Adrenal gland (tissue), 12 donors: ENCODE results near the gene KCNJ16. TPM values are rescaled to one million over a fixed set of nuclear protein-coding genes. Genes with fewer than 3 reads are reported as not detected.

ENCODE experiments used
- DNase-seq, 7 donors: peaks; one replicate each; pipeline ENCODE4 v3.0.0-alpha.2; 2019 to 2020
- H3K27ac ChIP-seq, 5 donors: fragments of 200-600 bp; sonication (generic) in 4 of 5; 1 replicate in 3 of 5; 2 replicates in 2 of 5; pipeline versions ENCODE4 v1.5.1 to v1.8.0; 2016 to 2020; ENCODE audit warnings: mild to moderate bottlenecking in 1 of 5
- H3K27me3 ChIP-seq: fragments of 200-600 bp; 2 replicates; pipeline ENCODE4 v1.8.0; 2021
- H3K36me3 ChIP-seq, 2 donors: fragments of 200-600 bp; replicated peaks in 1 of 2; 1 replicate in 1 of 2; 2 replicates in 1 of 2; pipeline versions ENCODE4 v1.5.1 to v1.8.0; 2018 to 2022
- H3K4me1 ChIP-seq, 2 donors: fragments of 200-600 bp; replicated peaks in 1 of 2; 1 replicate in 1 of 2; 2 replicates in 1 of 2; pipeline versions ENCODE4 v1.5.1 to v1.8.0; 2018 to 2021
- H3K4me3 ChIP-seq, 4 donors: fragments of 200-600 bp; sonication (generic) in 3 of 4; one replicate each; pipeline ENCODE4 v1.5.1; 2016 to 2018
- H3K9me3 ChIP-seq, 3 donors: fragments of 200-600 bp; sonication (generic) in 1 of 3; replicated peaks in 1 of 3; 1 replicate in 2 of 3; 2 replicates in 1 of 3; pipeline versions ENCODE4 v1.5.1 to v1.8.0; 2016 to 2021
- CTCF ChIP-seq, 6 experiments: fragments of 450-650 bp in 4 of 6; fragments of 200-600 bp in 2 of 6; sonication (generic) in 1 of 6; IDR thresholded peaks; 1 replicate in 5 of 6; 2 replicates in 1 of 6; pipeline versions ENCODE4 v1.5.1 to v1.8.0; 2016 to 2021; ENCODE audit warnings: antibody characterized with exemption in 6 of 6, mild to moderate bottlenecking in 2 of 6, moderate library complexity in 1 of 6
- POLR2A ChIP-seq, 2 donors: fragments of 450-650 bp; IDR thresholded peaks; one replicate each; pipeline ENCODE4 v1.6.1; 2017; ENCODE audit warnings: antibody characterized with exemption in 2 of 2, mild to moderate bottlenecking in 2 of 2, moderate library complexity in 1 of 2
- WGBS, 4 donors: extraction: QIAGEN DNeasy Blood & Tissue Kit in 2 of 4; methylation state at CpG; one replicate each; pipeline versions ENCODE4 v1.1.5 to v1.1.7; 2013 to 2017; 5-methylcytosine and 5-hydroxymethylcytosine counted together
- intact Hi-C, 2 donors: fragments of 100-400 bp; cut with DNase I; formaldehyde crosslinking; loops; one replicate each; pipeline versions ENCODE4 v1.14.1 to v1.15.0; 2022 to 2023
- polyA plus RNA-seq, 3 donors: library from polyadenylated mRNA; stranded (reverse); fragments of 200-250 nt in 2 of 3; fragments of 350-450 nt in 1 of 3; fragmentation: Illumina TruSeq in 1 of 3; extraction: RNeasy Lipid Tissue Mini Kit (QIAGEN cat#74804) in 1 of 3; gene quantifications; one replicate each; pipeline ENCODE4 v1.2.3, GENCODE V29; 2013 to 2014
- total RNA-seq, 9 donors: library from RNA; depleted of rRNA in 4 of 9; stranded (reverse); fragments of >200 nt in 4 of 9; fragments of 120-200 nt in 1 of 9; fragmentation: NEBNext Ultra II Directional in 1 of 9; extraction: Animal tissue kit (Norgen Biotek cat#: 25700) in 1 of 9; gene quantifications; one replicate each; pipeline versions ENCODE4 v1.1.0 to v1.2.4, GENCODE V29; 2013 to 2023
- donor health status: healthy with polysubstance abuse.
- donor health status: Bipolar disorder and iron deficiency.
- donor health status: DM: yes; HTN: yes; CAD: no.
- donor health status: DM: no; HTN: no; CAD: no.
- donor health status: DM: no; HTN: no; CAD: no.
- donor health status: DM: yes; HTN: yes; CAD: no.

The KCNJ16 gene
- total and polyA plus RNA-seq, 12 donors: 0.05 to 1.0 (median 0.24) TPM; not detected in 3

- no peak overlapping the region for H3K4me3 ChIP-seq
- H3K36me3 ChIP-seq: no peaks in the 10 kb centered on the region
- no peak for TF ChIP-seq CTCF (IDR thresholded peaks at IDR 0.05)
- no peak for TF ChIP-seq POLR2A (IDR thresholded peaks at IDR 0.05)
- no peaks in the 10 kb centered on the region for H3K9me3 ChIP-seq
- no peak for DNase-seq
- no peaks in the 10 kb centered on the region for H3K27me3 ChIP-seq
- WGBS, 4 donors: 82 to 88% (median 83%) methylated on average over 6 of the region's 6 CpGs
- intact Hi-C loops: no loop called here
- H3K27ac ChIP-seq: no peak overlapping the region
- H3K4me1 ChIP-seq: no peaks in the 10 kb centered on the region
These were observed 83.6 kb downstream of the KCNJ16 start for GRCh38 chr17:70158591-70158990.

- DNase-seq: no peak
These were observed 85.0 kb downstream of the KCNJ16 start for GRCh38 chr17:70159980-70160379.

GRCh38 chr17:70161519-70161918, 86.5 kb downstream of the KCNJ16 start:
- WGBS, 4 donors: 75 to 86% (median 79%) methylated on average over 1 of the region's 1 CpG
- H3K4me3 ChIP-seq: no peak overlapping the region
- H3K4me1 ChIP-seq: no peaks in the 10 kb centered on the region
- H3K27me3 ChIP-seq: no peaks in the 10 kb centered on the region
- no peaks in the 10 kb centered on the region for H3K9me3 ChIP-seq
- no peaks in the 10 kb centered on the region for H3K36me3 ChIP-seq
- intact Hi-C loops: no loop called here
- no peak for DNase-seq
- H3K27ac ChIP-seq: no peak overlapping the region
- TF ChIP-seq POLR2A (IDR thresholded peaks at IDR 0.05): no peak
- TF ChIP-seq CTCF (IDR thresholded peaks at IDR 0.05): no peak

More at GRCh38 chr17:70159980-70160379, 85.0 kb downstream of the KCNJ16 start:
- WGBS, 4 donors: 56 to 69% (median 66%) methylated on average over 2 of the region's 2 CpGs
- intact Hi-C loops: no loop called here
- no peaks in the 10 kb centered on the region for H3K9me3 ChIP-seq
- H3K27me3 ChIP-seq: no peaks in the 10 kb centered on the region
- H3K27ac ChIP-seq: no peak overlapping the region
- no peak overlapping the region for H3K4me3 ChIP-seq
- TF ChIP-seq POLR2A (IDR thresholded peaks at IDR 0.05): no peak
- no peak for TF ChIP-seq CTCF (IDR thresholded peaks at IDR 0.05)
- H3K36me3 ChIP-seq: no peaks in the 10 kb centered on the region
- no peaks in the 10 kb centered on the region for H3K4me1 ChIP-seq

GRCh38 chr17:70165383-70165782, 90.4 kb downstream of the KCNJ16 start:
- 66 to 80% (median 71%) methylated on average over 2 of the region's 2 CpGs for WGBS, 4 donors
- TF ChIP-seq POLR2A (IDR thresholded peaks at IDR 0.05) (no peak), CTCF (IDR thresholded peaks at IDR 0.05) (no peak)
- peaks cover 0 to 12% of the 10 kb centered on the region in 2 donors for H3K4me1 ChIP-seq
- H3K36me3 ChIP-seq: no peaks in the 10 kb centered on the region
- intact Hi-C loops: no loop called here
- no peaks in the 10 kb centered on the region for H3K9me3 ChIP-seq
- H3K27ac ChIP-seq: no peak overlapping the region
- no peaks in the 10 kb centered on the region for H3K27me3 ChIP-seq
- no peak overlapping the region for H3K4me3 ChIP-seq
- no peak for DNase-seq
